HG03378 (cell line): ENCODE data around the gene CCNT2.
"Not testable (repeated sequence)": the region's sequence is repeated elsewhere in the genome, so short reads cannot be mapped to it uniquely, and the experiment has no call there.

ENCODE experiments used
- ATAC-seq: cut with Tn5 transposase; IDR thresholded peaks from one replicate; pipeline ENCODE4 v1.9.1; 2021; ENCODE audit warnings: mild to moderate bottlenecking, moderate library complexity; ENCODE audit not compliant: unreplicated experiment

The CCNT2 gene

DNA sequence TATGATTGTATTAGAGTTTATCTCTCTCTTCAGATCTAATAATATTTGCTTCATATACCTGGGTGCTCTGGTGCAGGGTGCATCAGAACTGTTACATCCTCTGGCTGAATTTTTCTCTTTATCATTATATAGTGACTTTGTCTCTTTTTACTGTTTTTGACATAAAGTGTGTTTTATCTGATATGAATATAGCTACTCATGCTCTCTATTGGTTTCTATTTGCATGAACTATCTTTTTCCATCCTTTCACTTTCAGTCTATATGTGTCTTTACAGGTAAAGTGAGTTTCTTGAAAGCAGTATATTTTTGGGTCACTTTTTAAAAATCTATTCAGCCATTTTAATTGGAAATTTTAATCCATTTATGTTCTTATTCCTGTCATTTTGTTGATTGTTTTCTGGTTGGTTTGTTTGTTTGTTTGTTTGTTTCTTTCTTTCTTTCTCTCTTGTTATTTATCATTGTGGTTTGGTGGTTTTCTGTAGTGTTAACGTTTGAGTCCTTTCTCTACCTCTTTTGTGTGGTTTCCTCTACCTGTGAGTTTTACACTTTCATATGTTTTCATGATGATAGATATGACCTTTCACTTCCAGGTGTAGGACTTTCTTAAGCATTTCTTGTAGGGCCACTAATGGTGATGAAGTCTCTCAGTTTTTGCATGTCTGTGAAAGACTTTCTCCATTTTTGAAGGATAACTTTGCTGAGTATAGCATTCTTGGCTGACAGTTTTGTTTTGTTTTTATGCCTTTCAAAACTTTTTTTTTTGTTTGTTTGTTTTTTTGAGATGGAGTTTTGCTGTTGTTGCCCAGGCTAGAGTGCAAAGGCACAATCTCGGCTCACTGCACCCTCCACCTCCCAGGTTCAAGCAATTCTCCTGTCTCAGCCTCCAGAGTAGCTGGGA is 54.9 kb downstream of the CCNT2 start:
- ATAC-seq: no peak

DNA sequence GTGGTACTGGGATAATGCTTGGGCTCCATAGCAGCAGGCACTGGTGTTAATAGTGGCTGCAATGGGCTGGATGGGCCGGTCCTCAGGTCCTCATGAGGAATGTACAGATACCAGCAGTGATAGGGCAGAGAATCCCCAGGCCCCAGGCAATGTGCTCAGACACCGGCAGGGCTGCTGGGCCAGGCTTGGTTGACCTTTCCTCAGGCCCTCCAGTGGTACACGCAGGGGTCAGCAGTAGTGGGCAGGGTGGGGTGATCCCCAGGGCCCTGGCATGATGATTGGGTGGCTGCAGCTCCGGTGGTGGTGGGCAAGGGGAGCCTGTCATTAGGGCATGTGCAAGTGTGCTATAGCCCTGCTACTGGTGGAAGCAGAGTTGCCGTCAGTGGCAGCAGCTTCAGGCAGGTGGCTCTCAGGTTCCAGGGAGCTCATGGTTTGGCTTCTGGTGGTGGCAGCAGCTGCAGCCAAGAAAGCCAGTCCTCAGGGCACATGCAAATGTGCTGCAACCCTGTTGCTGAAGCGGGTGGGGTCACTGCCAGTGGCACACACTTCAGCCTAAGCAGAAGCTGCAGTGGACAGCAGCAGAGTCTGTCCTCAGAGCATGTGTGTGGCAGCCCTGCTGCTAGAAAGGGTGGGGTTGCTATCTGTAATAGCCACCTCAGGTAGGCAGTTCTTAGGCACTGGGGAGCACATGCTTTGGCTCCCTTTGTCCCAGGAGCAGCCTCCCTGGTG is 56.8 kb downstream of the CCNT2 start:
- ATAC-seq: no peak

DNA sequence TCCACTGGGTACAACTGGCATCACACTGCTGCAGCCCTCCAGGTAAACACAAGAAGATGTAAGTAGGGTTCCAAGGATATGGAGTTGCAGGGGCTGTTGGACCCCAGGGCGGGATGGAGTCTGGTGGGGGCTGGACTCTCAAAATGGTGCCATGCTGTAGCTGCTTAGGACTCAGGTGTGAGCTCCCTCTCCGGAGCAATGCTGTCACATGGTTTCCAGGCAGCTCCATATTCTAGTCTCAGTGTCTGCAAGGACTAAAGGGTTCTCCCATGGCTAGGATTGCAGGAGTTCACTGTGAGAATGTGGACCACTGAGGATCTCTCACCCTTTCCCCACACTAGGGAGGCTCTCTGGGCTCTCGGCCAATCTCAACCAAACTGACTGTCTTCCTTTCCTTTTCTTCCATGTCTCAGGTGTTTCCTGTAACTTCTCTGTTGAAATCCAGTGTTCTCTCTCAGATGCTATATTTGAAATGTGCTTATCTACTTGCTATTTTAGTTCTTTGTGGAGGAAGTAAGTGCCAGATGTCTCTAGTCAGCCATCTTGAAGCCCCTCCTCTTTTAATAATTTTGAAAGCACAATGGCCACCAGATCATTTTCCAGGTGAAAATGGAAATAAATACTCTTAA is 57.6 kb downstream of the CCNT2 start:
- no peak for ATAC-seq

DNA sequence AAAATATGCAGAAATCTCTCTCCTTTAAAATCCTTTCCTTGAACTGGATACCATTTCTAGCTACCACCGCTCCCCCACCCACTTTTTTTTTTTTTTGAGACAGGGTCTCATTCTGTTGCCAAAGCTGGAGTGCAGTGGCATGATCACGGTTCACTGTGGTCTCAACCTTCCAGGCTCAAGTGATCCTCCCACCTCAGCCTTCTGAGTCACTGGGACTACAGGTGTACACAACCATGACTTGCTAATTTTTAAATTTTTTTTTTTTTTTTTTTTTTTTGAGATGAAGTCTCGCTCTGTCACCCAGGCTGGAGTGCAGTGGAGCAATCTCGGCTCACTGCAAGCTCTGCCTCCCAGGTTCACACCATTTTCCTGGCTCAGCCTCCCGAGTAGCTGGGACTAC is 58.5 kb downstream of the CCNT2 start:
- ATAC-seq: not testable (repeated sequence)

DNA sequence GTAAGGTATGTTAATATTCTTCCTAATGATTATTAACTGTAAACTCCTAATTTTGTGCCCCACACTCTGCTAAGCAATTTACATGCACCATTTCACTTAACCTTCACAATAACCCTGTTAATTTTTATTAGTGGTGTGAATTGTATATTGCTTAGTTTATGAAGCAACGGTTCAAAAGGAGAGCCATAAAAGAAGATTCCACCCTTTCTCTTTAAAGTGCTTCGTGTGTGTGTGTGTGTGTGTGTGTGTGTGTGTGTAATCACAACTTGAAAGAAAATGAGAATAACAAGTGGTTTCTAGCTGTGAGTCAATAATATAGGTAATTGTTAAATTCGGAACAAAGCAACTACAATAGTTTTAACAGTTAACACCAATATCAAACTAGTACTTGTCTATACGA is 60.6 kb downstream of the CCNT2 start:
- no peak for ATAC-seq

DNA sequence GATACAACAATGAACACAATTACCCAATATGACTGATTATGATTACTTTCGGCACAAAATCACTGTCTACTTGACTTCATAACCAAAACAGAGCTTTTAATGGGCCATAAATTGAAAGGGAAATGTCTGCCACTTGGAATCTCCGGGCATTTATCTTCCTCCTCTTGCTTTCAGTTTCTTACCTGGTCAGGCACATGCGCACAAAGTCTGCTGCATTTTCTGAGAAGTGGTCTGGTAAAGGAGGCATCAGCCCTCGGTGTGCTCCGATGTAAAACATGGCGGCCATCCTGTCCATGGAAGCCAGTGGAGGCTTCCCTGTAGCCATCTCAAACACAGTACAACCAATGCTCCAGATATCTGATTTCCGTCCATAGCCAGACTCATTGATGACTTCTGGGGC is 62.0 kb downstream of the CCNT2 start:
- ATAC-seq: no peak

DNA sequence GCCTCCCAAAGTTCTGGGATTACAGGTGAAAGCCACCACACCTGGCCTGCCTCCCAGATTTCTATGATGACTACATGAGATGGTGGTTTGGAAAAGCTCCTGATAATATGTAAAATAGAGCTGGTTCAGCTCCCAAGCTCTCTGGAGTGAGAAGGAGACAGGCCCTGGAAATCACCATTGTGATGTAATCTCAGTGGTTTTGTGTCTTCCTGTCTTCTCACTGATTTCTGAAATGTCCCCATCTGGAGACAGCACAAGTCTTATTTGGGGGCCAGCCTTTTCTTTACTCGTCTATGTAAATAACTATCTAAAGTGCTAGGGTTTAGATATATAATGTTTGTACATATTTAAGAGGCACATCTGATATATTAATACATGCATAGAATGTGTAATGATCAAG is 64.0 kb downstream of the CCNT2 start:
- ATAC-seq: no peak

DNA sequence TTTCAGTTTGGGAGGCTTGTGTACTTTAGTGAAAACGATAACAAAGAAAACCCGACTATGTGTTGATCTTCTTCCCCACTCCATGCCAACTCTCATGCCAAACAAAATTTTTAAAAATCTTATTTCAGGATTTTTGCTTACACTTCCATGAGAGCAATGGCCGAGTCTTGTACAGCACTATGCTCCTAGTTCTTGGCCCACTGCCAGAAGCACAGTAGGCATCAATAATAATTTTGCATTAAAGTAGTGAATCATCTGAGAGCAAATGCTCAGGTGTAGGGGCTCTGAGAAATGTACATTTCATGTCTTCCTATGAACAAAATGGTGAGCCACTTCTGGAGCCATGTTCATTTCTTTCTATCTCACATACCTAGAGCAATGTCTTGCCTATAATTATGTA is 66.4 kb downstream of the CCNT2 start:
- no peak for ATAC-seq

DNA sequence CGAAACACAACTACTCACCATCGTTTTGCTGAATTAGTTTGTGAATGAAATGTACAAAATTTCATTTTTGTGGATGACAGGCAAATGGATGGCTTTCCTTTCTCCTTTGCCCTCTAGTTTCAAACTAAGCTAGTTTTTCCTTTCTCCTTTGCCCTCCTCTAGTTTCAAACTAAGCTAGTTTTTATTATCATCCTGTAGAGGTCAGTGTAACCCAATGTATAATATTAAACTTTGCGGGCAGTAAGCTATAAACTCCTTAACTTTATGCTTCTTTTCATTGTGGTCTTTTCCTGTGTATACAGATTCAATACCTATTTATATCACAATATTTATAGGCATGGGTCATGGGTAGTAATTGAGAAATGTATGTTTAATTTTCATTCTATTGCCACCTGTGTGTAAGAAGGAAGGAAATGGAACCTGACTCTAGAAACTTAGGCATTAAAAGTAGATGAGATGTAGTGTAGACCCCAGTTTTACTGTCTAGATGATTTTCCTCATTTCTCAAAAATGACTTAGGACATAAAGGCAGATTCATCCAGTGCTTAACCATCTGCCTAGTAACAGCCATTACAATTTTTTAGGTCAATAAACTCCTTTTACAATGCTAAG is 70.5 kb downstream of the CCNT2 start:
- no peak for ATAC-seq

DNA sequence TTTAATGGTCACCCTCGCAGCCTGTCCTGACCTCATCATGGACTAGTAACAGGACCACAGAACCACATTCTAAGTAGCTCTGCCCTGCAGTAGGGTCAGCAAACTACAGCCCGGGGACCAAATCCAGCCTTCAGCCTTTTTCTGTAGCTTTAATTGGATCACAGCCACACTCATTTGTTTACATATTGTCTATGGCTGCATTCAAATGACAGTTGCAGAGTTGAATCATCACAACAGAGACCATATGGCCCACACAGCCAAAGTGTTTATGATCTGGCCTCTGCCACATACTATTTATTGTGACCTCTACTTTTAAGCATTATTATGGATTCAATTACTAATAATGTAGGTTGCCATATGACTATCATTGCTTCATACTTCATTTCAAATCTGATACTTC is 80.9 kb downstream of the CCNT2 start:
- ATAC-seq: no peak

DNA sequence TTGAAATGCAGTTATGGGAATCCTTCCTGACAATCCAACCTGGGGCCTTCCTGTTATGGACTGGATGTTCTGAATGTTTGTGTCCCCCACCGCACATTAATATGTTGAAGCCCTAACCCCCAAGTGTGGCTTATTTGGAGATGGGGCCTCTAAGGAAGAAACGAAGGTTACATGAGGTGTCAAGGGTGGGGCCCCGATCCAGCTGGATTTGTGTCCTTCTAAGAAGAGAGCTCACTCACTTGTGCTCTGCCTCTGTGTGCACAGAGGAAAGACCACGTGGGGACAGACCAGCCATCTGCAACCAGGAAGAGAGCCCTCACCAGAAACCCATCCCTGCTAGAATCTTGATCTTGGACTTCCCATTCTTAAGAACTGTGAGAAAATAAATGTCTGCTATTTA is 84.2 kb downstream of the CCNT2 start:
- no peak for ATAC-seq

DNA sequence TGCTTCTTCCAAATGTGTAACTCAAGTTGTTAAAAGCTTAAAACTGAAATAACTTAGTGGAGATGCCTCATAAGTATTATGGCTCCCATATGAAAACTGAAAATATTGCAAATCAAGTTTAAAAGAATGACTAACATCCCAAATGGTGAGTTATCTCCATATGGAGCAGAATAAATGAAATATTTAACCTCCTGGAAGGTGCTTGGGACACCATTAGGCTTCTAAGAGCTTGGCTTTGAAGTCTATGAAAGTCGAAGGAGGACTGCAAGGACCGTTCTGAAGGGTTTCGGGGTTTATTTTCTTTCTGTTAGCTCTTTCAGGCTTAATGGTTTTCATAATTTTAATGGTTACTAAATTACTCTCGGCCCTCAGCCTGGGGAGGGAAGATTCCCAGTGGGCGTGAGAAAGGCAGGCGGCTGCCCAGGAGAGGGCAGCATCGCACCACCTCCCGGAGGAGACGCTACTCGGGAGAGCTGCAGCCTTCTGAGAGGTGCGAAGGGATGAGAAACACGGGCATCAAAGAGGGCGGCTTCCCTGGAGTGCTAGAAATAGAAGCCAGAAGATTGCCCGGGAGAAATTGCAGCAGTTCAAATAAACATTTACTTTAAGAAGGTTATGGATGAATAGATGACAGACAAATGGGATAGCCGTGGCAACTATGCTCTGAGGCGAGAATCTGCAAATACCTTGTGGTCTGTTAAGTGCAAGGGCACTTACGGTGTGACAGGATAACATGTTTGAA is 85.6 kb downstream of the CCNT2 start:
- ATAC-seq: peak; percentile 79

DNA sequence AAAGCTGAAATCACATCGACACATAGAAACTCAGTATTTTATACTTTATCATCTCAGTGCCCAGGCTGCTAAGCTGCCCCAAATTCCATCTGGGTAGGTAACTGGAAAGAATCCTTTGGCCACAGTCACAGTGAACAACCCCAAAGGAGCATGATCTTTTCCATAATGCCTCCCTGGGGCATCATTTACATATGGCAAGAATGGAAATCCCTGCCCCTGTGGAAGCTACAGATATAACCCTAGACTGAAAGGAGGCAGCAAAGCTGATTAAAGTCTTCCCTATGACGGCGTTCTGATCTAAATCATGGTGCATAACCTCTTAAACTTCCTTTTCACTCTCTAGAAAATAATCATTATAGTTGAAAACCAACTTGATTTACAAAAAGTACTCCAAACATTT is 87.1 kb downstream of the CCNT2 start:
- no peak for ATAC-seq
